22Rv1 (cell line): Measurements from ENCODE around the gene PLLP.

Experiments
- ZFX ChIP-seq: fragments of 450-650 bp; IDR thresholded peaks from 2 replicates; pipeline ENCODE4 v1.6.1; 2017; ENCODE audit warnings: antibody characterized with exemption, borderline replicate concordance
- TF ChIP-seq, protein P1 (sequence below): fragments of 450-650 bp; IDR thresholded peaks from 2 replicates; pipeline ENCODE4 v1.5.1; 2017; ENCODE audit warnings: mild to moderate bottlenecking

DNA sequence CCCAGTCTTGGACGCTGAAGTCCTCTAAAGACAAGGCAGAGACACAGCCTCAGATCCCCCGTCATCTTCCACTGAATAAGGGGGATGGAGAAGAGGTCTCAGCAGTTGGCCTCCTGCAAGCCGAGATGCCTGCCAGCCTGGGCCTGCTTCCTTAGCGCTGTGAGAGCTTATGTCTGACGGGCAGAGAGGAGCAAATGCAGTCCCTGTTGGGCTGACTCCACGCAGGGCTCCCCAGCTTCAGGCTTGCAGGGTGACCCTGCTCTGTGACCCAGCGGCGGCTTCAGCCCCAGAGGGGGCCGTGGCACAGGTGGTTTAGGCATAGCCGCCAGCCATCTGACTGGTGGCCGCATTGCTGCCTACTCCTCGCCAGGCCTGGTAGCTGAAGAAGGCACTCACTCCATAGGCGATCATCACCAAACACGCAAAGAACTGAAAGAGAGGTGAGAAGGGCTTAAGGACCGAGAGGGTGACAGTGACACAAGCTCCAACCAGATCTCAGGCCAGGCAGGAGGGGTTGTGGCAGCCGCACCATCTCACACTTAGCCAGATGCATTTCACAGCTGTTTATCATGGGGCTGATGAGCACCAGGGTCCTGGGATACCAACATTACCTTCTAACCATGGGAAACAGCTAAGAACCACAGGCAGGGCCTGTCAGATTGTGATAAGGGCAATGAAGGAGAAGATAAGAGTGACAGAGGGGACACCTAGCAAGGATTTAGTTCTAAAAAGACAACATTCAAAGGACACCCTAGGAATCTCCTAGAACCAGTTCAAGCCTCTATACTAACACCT is 27.7 kb downstream of the PLLP start:
- TF ChIP-seq, protein P1, sequence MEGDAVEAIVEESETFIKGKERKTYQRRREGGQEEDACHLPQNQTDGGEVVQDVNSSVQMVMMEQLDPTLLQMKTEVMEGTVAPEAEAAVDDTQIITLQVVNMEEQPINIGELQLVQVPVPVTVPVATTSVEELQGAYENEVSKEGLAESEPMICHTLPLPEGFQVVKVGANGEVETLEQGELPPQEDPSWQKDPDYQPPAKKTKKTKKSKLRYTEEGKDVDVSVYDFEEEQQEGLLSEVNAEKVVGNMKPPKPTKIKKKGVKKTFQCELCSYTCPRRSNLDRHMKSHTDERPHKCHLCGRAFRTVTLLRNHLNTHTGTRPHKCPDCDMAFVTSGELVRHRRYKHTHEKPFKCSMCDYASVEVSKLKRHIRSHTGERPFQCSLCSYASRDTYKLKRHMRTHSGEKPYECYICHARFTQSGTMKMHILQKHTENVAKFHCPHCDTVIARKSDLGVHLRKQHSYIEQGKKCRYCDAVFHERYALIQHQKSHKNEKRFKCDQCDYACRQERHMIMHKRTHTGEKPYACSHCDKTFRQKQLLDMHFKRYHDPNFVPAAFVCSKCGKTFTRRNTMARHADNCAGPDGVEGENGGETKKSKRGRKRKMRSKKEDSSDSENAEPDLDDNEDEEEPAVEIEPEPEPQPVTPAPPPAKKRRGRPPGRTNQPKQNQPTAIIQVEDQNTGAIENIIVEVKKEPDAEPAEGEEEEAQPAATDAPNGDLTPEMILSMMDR: no peak
- TF ChIP-seq ZFX: no peak
